Amniotic epithelial cell (primary cell): Measurements from ENCODE around the gene SLC43A1.

Source experiments
- DNase-seq: peaks from one replicate; pipeline ENCODE4 v3.0.0-alpha.2; 2010; ENCODE audit warnings: low read depth

SLC43A1 gene

GRCh38 chr11:57527056-57527631 lies 11.6 kb upstream of the SLC43A1 start:
- peak; percentile 49 for DNase-seq

DNA sequence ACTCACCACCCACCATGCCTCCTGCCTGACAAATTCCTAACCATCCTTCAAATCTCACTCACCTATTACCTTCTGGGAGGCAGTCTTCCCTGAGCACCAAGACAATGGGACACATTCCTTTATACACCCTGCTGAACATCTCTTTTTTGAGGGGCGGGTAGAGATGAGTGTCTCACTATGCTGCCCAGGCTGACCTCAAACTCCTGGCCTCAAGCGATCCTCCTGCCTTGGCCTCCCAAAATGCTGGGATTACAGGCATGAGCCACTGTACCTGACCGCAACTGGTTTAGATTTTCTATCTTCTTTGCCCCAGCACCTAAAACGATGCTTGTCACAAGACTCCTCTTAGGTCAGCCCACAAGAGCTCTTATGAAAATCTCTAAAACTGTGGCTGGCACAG lies 7.9 kb upstream of the SLC43A1 start:
- no peak for DNase-seq

DNA sequence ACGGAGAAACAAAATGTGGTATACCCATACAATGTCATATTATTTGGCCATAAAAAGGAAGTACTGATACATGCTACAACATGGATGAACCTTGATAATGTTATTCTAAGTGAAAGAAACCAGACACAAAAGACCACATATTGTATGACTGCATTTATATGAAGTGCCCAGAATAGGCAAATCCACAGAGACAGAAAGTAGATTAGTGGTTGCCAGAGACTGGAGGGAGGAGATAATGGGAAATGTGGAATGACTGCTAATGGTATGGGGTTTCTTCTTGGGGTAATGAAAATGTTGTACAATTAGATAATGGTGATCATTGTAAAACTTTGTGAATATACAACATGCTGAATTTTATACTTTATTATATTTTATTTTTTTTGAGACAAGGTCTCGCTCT lies 5.6 kb upstream of the SLC43A1 start:
- no peak for DNase-seq

DNA sequence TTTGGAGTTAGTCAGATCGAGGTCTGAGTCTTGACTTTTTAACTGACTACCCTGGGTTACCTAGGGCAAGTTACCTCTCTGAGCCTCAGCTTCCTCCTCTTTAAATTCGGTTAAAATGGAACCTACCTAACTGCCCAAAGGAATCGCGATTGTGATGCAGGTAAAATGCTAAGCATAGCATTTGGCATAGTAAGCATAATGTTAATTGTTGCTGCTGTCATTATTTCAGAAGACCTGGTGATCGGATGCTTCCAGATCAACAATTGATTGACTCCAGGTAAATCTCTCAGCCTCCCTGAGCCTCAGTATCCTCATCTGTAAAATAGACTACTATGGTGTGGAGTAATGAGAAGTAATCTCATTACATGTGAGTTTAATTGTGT lies 550 bp upstream of the SLC43A1 start:
- DNase-seq, result no peak

DNA sequence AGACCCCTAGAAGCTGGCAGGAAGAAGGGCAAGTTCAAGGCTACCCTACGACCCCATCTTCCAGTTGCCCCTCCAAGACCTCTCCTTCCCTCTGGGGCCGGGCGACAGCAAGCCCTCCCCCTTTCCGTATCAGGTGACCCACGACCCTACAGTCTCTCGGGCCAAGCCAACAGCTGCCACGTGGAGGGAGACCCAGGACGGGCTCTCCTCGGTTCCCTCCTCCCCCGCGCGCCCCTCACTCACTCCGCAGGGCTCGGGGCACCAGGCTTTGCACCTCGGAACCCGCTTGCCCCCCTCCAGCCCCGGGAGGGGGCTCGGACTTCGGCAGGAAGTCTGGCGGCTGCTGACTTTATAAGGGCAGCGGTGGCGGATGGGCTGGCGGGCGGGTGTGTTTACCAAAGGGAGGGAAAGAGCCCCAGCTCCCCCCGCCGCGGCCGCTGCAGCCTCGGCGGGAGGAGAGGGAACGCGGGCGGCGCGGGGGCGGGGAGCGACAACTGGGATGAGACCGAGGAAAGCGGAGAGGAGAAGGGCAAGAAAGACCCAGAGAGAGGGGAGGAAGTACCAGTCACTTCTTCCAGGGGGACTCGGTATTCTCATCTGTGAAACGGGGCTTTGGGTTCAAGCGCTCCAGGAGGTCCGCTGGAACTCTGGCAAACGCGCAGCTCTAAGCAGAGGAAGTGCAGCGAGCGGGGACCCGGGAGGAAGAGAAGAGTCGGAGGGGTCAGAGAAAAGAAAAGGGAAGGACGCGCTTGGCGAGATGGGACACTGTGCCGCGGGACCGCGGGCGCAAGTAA lies 767 bp downstream of the SLC43A1 start:
- peak; percentile 9 for DNase-seq

DNA sequence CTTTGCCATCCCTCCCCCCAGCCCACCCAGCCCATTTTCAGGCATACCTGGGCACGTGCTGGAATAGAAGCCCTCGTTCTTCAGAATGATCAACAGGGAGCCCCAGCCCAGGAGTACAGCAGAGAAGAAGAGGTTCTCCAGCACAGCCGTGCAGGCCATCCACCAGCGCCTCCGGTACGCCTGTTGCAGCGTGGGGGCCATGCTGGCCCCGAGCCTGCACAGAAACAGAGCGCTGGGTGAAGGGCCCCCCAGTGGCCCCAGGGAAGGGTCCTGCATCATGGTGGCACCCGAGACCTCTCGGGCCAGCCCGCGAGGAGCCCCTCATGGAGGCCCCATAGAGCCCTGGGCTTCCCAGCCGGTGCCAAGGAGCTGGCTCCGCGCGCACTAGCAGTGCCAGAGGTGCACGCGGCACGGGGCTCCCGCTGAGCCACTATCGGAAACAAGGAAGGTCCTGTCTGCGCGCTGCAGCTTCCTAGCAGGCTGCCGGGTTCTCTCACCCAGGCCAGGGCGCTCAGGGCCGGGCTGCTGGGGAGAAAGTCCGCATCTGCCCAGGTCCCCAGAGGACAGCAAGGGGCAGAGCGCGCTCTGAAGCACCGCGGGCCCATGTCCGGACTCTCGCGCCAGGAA lies 1.5 kb downstream of the SLC43A1 start:
- peak; percentile 28 for DNase-seq

- DNase-seq, result no peak
Observed at GRCh38 chr11:57513452-57513795, 2.1 kb downstream of the SLC43A1 start.

- no peak for DNase-seq
Observed at GRCh38 chr11:57512646-57513451, 2.7 kb downstream of the SLC43A1 start.

DNA sequence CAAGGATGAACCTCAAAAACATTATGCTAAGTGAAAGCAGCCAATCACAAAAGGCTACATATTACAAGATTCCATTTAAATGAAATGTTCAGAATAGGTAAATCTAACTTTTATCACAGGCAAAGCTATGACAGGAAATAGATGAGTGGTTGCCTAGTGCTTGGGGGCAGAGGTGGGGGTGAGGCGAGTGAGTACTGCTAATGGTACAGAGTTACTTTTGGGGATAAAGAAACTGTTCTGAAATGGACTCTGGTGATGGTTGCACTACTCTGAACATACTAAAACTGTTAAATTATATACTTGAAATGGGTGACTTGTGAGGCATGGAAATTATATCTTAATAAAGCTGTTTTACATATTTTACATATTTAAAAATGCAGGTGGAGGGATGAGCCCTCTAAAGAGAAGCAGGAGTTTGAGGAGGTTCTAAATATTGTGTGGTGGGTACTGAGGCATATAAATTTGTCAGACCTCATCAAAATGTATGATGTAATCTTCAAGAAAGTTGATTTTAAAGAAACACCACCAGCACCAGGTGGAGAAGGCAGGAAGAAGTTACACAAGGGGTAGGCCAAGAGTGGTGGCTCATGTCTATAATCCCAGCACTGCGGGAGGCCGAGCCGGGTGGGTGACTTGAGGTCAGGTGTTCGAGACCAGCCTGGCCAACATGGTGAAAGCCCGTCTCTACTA lies 3.6 kb downstream of the SLC43A1 start:
- DNase-seq, result no peak

- DNase-seq, result no peak
Observed at GRCh38 chr11:57508341-57509170, 6.9 kb downstream of the SLC43A1 start.

DNA sequence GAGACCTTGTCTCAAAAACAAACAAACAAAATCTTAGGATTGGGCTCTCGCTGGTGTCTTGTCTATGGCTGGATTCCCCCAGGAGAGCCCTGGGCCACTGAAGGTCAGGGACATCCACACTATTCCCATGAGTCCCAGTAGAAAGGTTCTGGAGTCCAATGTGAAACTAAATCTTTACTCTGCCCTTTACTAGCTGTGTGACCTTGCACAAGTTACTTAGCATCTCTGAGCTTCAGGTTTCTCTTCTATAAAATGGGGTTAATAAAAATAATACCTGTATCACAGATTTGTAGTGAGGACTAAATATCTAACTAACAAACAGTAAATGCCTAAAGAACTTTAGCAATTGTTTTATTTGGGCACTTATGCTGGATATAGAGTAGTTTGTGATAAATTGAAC lies 9.0 kb downstream of the SLC43A1 start:
- no peak for DNase-seq

- no peak for DNase-seq
Observed at GRCh38 chr11:57504511-57504910, 11.0 kb downstream of the SLC43A1 start.

GRCh38 chr11:57502870-57503269 lies 12.6 kb downstream of the SLC43A1 start:
- no peak for DNase-seq

DNA sequence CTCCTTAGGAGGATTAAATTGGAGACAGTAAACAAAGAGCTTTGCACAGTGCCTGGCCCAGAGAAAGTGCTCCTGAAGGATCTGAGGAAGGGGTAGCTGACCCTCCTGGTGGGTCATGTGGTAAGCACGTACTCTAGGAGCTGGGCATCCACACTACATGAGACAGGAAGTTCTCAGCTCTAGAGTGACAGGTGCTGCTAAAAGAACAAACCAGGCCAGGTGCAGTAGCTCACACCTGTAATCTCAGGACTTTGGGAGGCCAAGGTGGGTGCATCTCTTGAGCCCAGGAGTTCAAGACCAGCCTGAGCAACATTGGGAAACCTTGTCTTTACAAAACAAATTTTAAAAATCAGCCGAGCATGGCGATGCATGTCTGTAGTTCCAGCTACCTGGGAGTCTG lies 13.1 kb downstream of the SLC43A1 start:
- DNase-seq, result no peak

DNA sequence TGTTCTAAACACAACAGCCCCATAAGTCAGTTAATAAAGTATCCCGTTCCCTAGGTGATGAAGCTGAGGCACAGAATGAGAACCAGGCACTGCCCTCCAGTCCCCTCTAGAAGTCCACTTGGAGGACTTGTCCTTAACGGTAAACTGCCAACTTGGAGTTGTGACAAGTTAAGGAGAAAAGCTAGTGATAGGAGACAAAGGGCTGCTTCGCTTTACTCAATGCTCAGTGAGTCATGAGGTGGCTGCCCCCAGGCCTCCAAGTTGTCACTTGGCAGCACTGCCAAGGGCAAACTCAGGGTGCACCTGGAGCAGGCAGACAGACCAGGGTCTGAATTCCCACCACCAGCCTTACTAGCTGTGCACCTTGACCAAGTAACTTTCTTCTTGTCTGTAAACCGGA lies 13.5 kb downstream of the SLC43A1 start:
- DNase-seq, result no peak

DNA sequence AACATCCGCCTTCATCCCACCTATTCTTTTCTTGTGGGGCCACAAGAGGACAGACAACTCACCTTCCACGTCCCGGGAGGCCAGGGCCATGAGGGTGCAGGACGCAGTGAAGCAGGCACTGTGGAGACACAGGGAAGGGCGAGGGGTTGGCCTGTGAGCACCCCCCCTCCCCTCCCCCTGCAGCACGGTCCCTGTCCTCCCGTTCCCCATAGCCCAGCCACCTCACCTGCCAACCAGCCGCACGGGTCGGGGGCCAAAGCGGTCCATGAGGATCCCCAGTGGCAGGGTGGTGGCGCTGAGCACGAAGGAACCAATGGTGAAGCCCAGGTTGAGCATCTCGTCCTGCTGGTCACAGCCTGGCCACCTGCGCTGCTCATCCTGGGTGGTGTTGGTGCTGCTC lies 14.6 kb downstream of the SLC43A1 start:
- no peak for DNase-seq

DNA sequence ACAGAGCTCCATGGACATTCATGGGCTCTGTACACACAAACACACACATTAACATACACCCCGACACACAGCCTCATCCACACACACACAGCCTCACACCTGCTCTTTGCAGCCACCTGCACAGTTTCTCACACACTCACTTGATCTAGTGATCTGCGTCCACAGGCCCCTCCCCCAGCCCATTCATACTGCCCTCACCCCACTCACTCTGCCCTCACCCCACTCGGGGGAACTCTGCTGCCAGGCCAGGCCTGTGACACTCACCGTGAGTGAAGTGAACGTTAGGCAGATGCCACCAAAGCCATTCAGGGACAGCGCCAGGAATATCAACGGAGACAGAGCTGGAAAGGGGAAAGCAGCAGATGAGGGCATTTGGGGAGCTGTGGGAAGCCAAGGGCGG lies 15.0 kb downstream of the SLC43A1 start:
- DNase-seq, result no peak

- DNase-seq, result no peak
Observed at GRCh38 chr11:57499983-57500461, 15.5 kb downstream of the SLC43A1 start.

DNA sequence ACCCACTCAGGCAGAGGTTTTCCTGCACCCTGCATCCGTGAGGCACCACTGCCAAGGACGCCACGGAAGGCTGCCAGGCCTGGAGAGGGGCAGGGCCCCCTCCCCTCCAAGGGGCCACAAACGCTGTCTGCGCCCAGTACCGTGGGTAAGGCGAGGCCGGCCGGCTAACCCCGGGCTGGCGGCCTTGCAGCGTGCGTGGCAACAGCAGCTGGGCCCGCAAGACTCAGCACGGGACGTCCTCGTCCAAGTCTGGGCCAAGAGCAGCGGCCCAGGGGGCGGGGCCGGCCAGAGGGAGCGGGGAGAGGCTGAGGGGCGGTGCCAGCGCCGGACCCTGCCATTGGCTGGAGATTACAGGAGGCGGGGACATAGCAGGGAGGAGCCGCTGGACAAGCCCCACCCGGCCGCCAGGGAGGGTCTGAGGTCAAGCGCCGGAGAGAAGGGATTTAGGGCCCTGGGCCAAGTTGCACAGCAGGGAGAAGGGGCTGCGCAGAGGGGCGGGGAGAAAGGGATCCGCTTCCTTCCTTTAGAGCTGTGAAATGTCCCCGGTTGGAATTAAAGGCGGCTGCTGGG lies 16.0 kb downstream of the SLC43A1 start:
- DNase-seq, result peak; percentile 85

DNA sequence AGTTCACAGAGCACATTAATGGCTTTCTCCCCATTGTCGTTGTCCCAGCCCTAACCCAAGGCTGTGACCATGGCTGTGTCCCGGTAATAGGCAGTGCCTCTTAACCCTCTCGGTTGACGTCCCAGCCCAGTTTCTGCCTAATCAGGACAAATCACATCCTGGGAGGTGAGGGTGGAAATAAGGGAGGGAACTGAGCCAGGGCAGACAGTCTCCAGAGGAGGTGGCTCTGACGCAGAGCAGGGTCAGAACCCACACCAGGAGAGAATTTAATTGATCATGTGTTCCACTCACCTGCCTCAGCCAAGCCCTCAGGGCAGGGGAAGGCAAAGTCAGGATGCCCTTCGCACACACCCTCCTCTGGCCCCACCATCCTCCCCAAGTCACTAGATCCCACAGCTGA lies 17.0 kb downstream of the SLC43A1 start:
- no peak for DNase-seq
